GM21447 (cell line): ENCODE measurements around the gene DEFB124.
"Not testable (repeated sequence)": the region's sequence is repeated elsewhere in the genome, so short reads cannot be mapped to it uniquely, and the experiment has no call there.

Experiments used
- ATAC-seq: cut with Tn5 transposase; IDR thresholded peaks from one replicate; pipeline ENCODE4 v1.9.1; 2021; ENCODE audit not compliant: unreplicated experiment

DEFB124 gene

GRCh38 chr20:31427576-31427975, 47.4 kb downstream of the DEFB124 start:
- ATAC-seq = not testable (repeated sequence)

DNA sequence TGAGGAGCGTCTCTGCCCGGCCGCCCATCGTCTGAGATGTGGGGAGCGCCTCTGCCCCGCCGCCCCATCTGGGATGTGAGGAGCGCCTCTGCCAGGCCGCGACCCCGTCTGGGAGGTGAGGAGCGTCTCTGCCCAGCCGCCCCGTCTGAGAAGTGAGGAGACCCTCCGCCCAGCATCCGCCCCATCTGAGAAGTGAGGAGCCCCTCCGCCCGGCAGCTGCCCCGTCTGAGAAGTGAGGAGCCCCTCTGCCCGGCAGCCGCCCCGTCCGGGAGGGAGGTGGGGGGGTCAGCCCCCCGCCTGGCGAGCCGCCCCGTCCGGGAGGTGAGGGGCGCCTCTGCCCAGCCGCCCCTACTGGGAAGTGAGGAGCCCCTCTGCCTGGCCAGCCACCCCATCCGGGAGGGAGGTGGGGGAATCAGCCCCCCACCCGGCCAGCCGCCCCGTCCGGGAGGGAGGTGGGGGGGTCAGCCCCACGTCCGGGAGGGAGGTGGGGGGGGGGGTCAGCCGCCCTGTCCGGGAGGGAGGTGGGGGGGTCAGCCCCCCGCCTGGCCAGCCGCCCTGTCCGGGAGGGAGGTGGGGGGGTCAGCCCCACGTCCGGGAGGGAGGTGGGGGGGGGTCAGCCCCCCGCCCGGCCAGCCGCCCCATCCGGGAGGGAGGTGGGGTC, 47.9 kb downstream of the DEFB124 start:
- not testable (repeated sequence) for ATAC-seq

- ATAC-seq = no peak
Measured at GRCh38 chr20:31425797-31426196, 49.1 kb downstream of the DEFB124 start.

- no peak for ATAC-seq
Measured at GRCh38 chr20:31418307-31418706, 56.6 kb downstream of the DEFB124 start.

- no peak for ATAC-seq
Measured at GRCh38 chr20:31415653-31416052, 59.3 kb downstream of the DEFB124 start.
